A549 (cell line): ENCODE data around the gene NSD1. TPM values are rescaled to one million over a fixed set of nuclear protein-coding genes. Genes with fewer than 3 reads are reported as not detected.

Experiments
- ATAC-seq, 2 experiments: fragments of 200-7000 bp in 1 of 2; fragments of >200 bp in 1 of 2; cut with Nextera tagmentation in 1 of 2; cut with Tn5 transposase in 1 of 2; 3 replicates each; pipeline versions ENCODE4 v1.8.0 to v1.9.1; 2018 to 2020; ENCODE audit warnings: mild to moderate bottlenecking in 1 of 2, moderate library complexity in 1 of 2
- CTCF ChIA-PET: fragments of 300-600 bp; sonication (Branson Sonifier 250); formaldehyde crosslinking; extraction: SDS; loops from one replicate; lab custom pipeline; 2021; ENCODE audit warnings: antibody characterized with exemption, inconsistent platforms; lab: Yijun Ruan, JAX
- POLR2A ChIA-PET: fragments of 350-600 bp; formaldehyde crosslinking; extraction: SDS; loops from one replicate; lab custom pipeline; 2021; ENCODE audit warnings: antibody characterized with exemption, inconsistent platforms; lab: Yijun Ruan, JAX
- DNase-seq, 2 experiments: peaks; one replicate each; pipeline versions ENCODE4 v3.0.0 to v3.0.0-alpha.2; 2011 to 2016; ENCODE audit warnings: low read depth in 1 of 2, low spot score in 1 of 2
- FAIRE-seq: peaks from 2 replicates; lab custom pipeline; 2011; peaks lifted over from hg19 to GRCh38; lab: Jason Lieb, UNC
- H3K27ac ChIP-seq, 2 experiments: fragments of >200 bp; sonication (Bioruptor Twin); formaldehyde crosslinking; 3 replicates each; pipeline ENCODE4 v1.5.1; 2016 to 2017
- H3K4me1 ChIP-seq: fragments of >200 bp; sonication (Bioruptor Twin); formaldehyde crosslinking; 3 replicates; pipeline ENCODE4 v1.6.1; 2016
- H3K4me2 ChIP-seq: fragments of >200 bp; sonication (Bioruptor Twin); formaldehyde crosslinking; 3 replicates; pipeline ENCODE4 v1.6.1; 2016
- H3K4me3 ChIP-seq: fragments of >200 bp; sonication (Bioruptor Twin); formaldehyde crosslinking; 3 replicates; pipeline ENCODE4 v1.5.1; 2016
- H3K9me3 ChIP-seq: fragments of >200 bp; sonication (Bioruptor Twin); formaldehyde crosslinking; 3 replicates; pipeline ENCODE4 v1.6.1; 2016
- ATOH8 ChIP-seq: fragments of 250-450 bp; sonication (Bioruptor Pico); IDR thresholded peaks from 2 replicates; pipeline ENCODE4 v1.5.0; 2020; ENCODE audit warnings: low read depth, mild to moderate bottlenecking, moderate library complexity
- BHLHE40 ChIP-seq: IDR thresholded peaks from 2 replicates; pipeline ENCODE4 v1.6.1; 2012; ENCODE audit warnings: low read depth, low read length, inconsistent platforms
- CBX2 ChIP-seq: fragments of 200-600 bp; sonication (generic); IDR thresholded peaks from 2 replicates; pipeline ENCODE4 v1.6.1; 2016; ENCODE audit warnings: low read depth, mild to moderate bottlenecking, borderline replicate concordance
- CBX8 ChIP-seq: fragments of 200-600 bp; sonication (generic); IDR thresholded peaks from 2 replicates; pipeline ENCODE4 v1.6.1; 2016
- CEBPB ChIP-seq, 2 experiments: fragments of >200 bp in 1 of 2; sonication (Bioruptor Twin) in 1 of 2; formaldehyde crosslinking in 1 of 2; IDR thresholded peaks; 2 replicates each; pipeline ENCODE4 v1.6.1; 2012 to 2016
- CHD2 ChIP-seq: fragments of 150-350 bp; IDR thresholded peaks from 2 replicates; pipeline ENCODE4 v1.6.1; 2014; ENCODE audit warnings: low read length; ENCODE audit not compliant: partially characterized antibody
- CHD4 ChIP-seq: fragments of 200-600 bp; sonication (generic); IDR thresholded peaks from 2 replicates; pipeline ENCODE4 v1.6.1; 2016; ENCODE audit warnings: antibody characterized with exemption, mild to moderate bottlenecking, borderline replicate concordance
- EP300 ChIP-seq, 2 experiments: fragments of >200 bp; sonication (Bioruptor Twin); formaldehyde crosslinking; IDR thresholded peaks; 2 replicates in 1 of 2; 3 replicates in 1 of 2; pipeline ENCODE4 v1.6.1; 2016 to 2017
- FOSL2 ChIP-seq, 2 experiments: fragments of 450-650 bp in 1 of 2; fragments of >200 bp in 1 of 2; sonication (Bioruptor Twin) in 1 of 2; formaldehyde crosslinking; IDR thresholded peaks; 2 replicates each; pipeline versions ENCODE4 v1.5.0 to v1.6.1; 2016 to 2020; ENCODE audit warnings: mild to moderate bottlenecking in 1 of 2, moderate library complexity in 1 of 2
- HEYL ChIP-seq: fragments of 250-450 bp; sonication (Bioruptor Pico); IDR thresholded peaks from 2 replicates; pipeline ENCODE4 v1.8.0; 2021; ENCODE audit warnings: mild to moderate bottlenecking, moderate library complexity
- HMGXB4 ChIP-seq: fragments of 250-450 bp; sonication (Bioruptor Pico); IDR thresholded peaks from 2 replicates; pipeline ENCODE4 v1.5.0; 2021; ENCODE audit warnings: mild to moderate bottlenecking, moderate library complexity, borderline replicate concordance
- HOXA7 ChIP-seq: fragments of 250-450 bp; sonication (Bioruptor Pico); IDR thresholded peaks from 2 replicates; pipeline ENCODE4 v1.5.0; 2020; ENCODE audit warnings: mild to moderate bottlenecking, moderate library complexity
- HOXB13 ChIP-seq: fragments of 250-450 bp; sonication (Bioruptor Pico); IDR thresholded peaks from 2 replicates; pipeline ENCODE4 v1.5.0; 2020; ENCODE audit warnings: low read depth, mild to moderate bottlenecking, moderate library complexity
- HOXB5 ChIP-seq: fragments of 250-450 bp; sonication (Bioruptor Pico); IDR thresholded peaks from 2 replicates; pipeline ENCODE4 v1.5.0; 2020; ENCODE audit warnings: mild to moderate bottlenecking, moderate library complexity
- JUN ChIP-seq, 2 experiments: fragments of >200 bp; sonication (Bioruptor Twin); formaldehyde crosslinking; IDR thresholded peaks; 2 replicates in 1 of 2; 3 replicates in 1 of 2; pipeline ENCODE4 v1.6.1; 2016 to 2017
- JUNB ChIP-seq: fragments of >200 bp; sonication (Bioruptor Twin); formaldehyde crosslinking; IDR thresholded peaks from 2 replicates; pipeline ENCODE4 v1.6.1; 2016
- PBX3 ChIP-seq: IDR thresholded peaks from 2 replicates; pipeline ENCODE4 v1.6.1; 2012
- RARB ChIP-seq: fragments of 250-450 bp; sonication (Bioruptor Pico); IDR thresholded peaks from 2 replicates; pipeline ENCODE4 v1.8.0; 2021; ENCODE audit warnings: mild to moderate bottlenecking, moderate library complexity
- REST ChIP-seq: fragments of 200-600 bp; sonication (generic); IDR thresholded peaks from 2 replicates; pipeline ENCODE4 v1.6.1; 2016; ENCODE audit warnings: antibody characterized with exemption, mild to moderate bottlenecking, moderate library complexity
- RFX5 ChIP-seq: fragments of 450-650 bp; IDR thresholded peaks from 2 replicates; pipeline ENCODE4 v1.7.1; 2014; ENCODE audit warnings: antibody characterized with exemption, mild to moderate bottlenecking, moderate library complexity
- SREBF2 ChIP-seq: fragments of 450-650 bp; IDR thresholded peaks from 2 replicates; pipeline ENCODE4 v1.6.1; 2014; ENCODE audit warnings: mild to moderate bottlenecking, moderate library complexity
- TP53 ChIP-seq: fragments of 250-450 bp; sonication (Bioruptor Pico); IDR thresholded peaks from 2 replicates; pipeline ENCODE4 v1.5.0; 2021; ENCODE audit warnings: mild to moderate bottlenecking, moderate library complexity
- ZC3H11A ChIP-seq: fragments of 450-650 bp; IDR thresholded peaks from 2 replicates; pipeline ENCODE4 v1.6.1; 2014; ENCODE audit warnings: antibody characterized with exemption, mild to moderate bottlenecking
- ZFP36 ChIP-seq: fragments of 450-650 bp; IDR thresholded peaks from 2 replicates; pipeline ENCODE4 v1.6.1; 2014; ENCODE audit warnings: borderline replicate concordance; ENCODE audit not compliant: partially characterized antibody
- ZSCAN20 ChIP-seq: fragments of 250-450 bp; sonication (Bioruptor Pico); IDR thresholded peaks from 2 replicates; pipeline ENCODE4 v1.8.0; 2022; ENCODE audit warnings: mild to moderate bottlenecking, moderate library complexity
- WGBS: methylation state at CpG from one replicate; pipeline ENCODE4 v1.1.6; 2017; ENCODE audit errors: missing lambda C conversion rate; 5-methylcytosine and 5-hydroxymethylcytosine counted together
- polyA plus RNA-seq, 4 experiments: library from polyadenylated mRNA; depleted of rRNA in 3 of 4; stranded (reverse); fragments of >200 nt; fragmentation: RNase III in 1 of 4; extraction: RNeasy Plus Mini Kit Qiagen cat#74134 plus additional on column Dnase treatment in 1 of 4; gene quantifications; 2 replicates in 3 of 4; 3 replicates in 1 of 4; pipeline ENCODE4 v1.2.3, GENCODE V29; 2011 to 2017

Gene NSD1
- polyA plus RNA-seq, 2 of the 4 experiments (the other 2 are of a cell fraction), result 16.3 to 38.2 TPM

- FAIRE-seq, result no peak
- no peaks in the 10 kb centered on the region for H3K9me3 ChIP-seq
- DNase-seq, result no peak
- peaks cover 13% of the 10 kb centered on the region for H3K4me1 ChIP-seq
- 97% methylated on average over 12 of the region's 13 CpGs for WGBS
- H3K4me3 ChIP-seq, result no peak overlapping the region
- CTCF ChIA-PET, result interaction anchor here (0.9 to 7.9 kb wide), 7 partner anchors 14 to 221 kb away, joined by 3 to 111 read pairs (median 4); partner anchors contain the start of gene LMAN2
- no peak for ATAC-seq
- POLR2A ChIA-PET, result no interaction called here
- H3K4me2 ChIP-seq, result no peak overlapping the region
- TF ChIP-seq HOXA7 (CRISPR knock-in tag) (no peak), REST (no peak), PBX3 (no peak), JUNB (no peak), RFX5 (no peak), ZC3H11A (no peak), JUN (IDR thresholded peaks at IDR 0.05) (no peak), CEBPB (IDR thresholded peaks at IDR 0.05) (no peak), HEYL (CRISPR knock-in tag) (no peak), HOXB5 (no peak), CBX2 (no peak), HMGXB4 (CRISPR knock-in tag) (no peak), CHD4 (no peak), CBX8 (no peak)
- TF ChIP-seq, all 56 proteins: peak for 0
- no peak overlapping the region for H3K27ac ChIP-seq
These were observed 199.3 kb downstream of the NSD1 start for GRCh38 chr5:177332896-177333260.

- no peak for FAIRE-seq
- TF ChIP-seq CEBPB (IDR thresholded peaks at IDR 0.05) (no peak), BHLHE40 (no peak), CBX2 (no peak), ZFP36 (no peak), ZSCAN20 (no peak), SREBF2 (no peak), FOSL2 (IDR thresholded peaks at IDR 0.05) (no peak), FOSL2 (CRISPR knock-in tag; IDR thresholded peaks at IDR 0.05) (no peak), HOXB5 (no peak), ATOH8 (no peak), EP300 (IDR thresholded peaks at IDR 0.05) (no peak), TP53 (CRISPR knock-in tag) (no peak), RARB (CRISPR knock-in tag) (no peak), HOXB13 (no peak), CHD2 (no peak)
- TF ChIP-seq, all 56 proteins: peak for 0
- Histone ChIP-seq H3K9me3 (no peaks in the 10 kb centered on the region), H3K4me2 (no peak overlapping the region), H3K4me3 (no peak overlapping the region), H3K4me1 (peaks cover 5% of the 10 kb centered on the region), H3K27ac (no peak overlapping the region)
- ATAC-seq, result no peak
- WGBS, result 90% methylated on average over 15 of the region's 16 CpGs
- no peak for DNase-seq
- ChIA-PET CTCF (interaction anchor here (0.6 to 7.9 kb wide), 9 partner anchors 14 to 221 kb away, joined by 3 to 111 read pairs (median 3); partner anchors contain the start of gene LMAN2), POLR2A (no interaction called here)
These were observed 200.0 kb downstream of the NSD1 start for GRCh38 chr5:177333420-177334154.
